GM21528 (cell line): ENCODE results near the gene STK32B.

Source experiments
- ATAC-seq: cut with Tn5 transposase; IDR thresholded peaks from one replicate; pipeline ENCODE4 v1.9.1; 2021; ENCODE audit warnings: mild to moderate bottlenecking, moderate library complexity; ENCODE audit not compliant: unreplicated experiment, low FRiP score

STK32B gene

GRCh38 chr4:5547651-5548249 lies 496.5 kb downstream of the STK32B start:
- no peak for ATAC-seq
